OCI-LY7 (cell line): ENCODE measurements around the gene STX16. TPM values are rescaled to one million over a fixed set of nuclear protein-coding genes. Genes with fewer than 3 reads are reported as not detected.

ENCODE experiments used
- BruUV-seq: library from RNA; stranded (reverse); fragments of 400-500 nt; replicated peaks from 2 replicates; lab custom pipeline; 2021; lab: Mats Ljungman, UMichigan
- CTCF ChIA-PET: fragments of 300-600 bp; sonication (Branson Sonifier 250); formaldehyde crosslinking; loops from one replicate; lab custom pipeline; 2022; ENCODE audit warnings: antibody characterized with exemption; ENCODE audit not compliant: unreplicated experiment; lab: Charles Lee
- POLR2A ChIA-PET: fragments of 300-600 bp; sonication (Branson Sonifier 250); formaldehyde crosslinking; loops from one replicate; lab custom pipeline; 2022; ENCODE audit warnings: antibody characterized with exemption; lab: Charles Lee
- DNase-seq: peaks from one replicate; pipeline ENCODE4 v3.0.0-alpha.2; 2015; ENCODE audit warnings: low spot score
- H2AFZ ChIP-seq: fragments of 200-600 bp; sonication (generic), shearing (Covaris generic); 2 replicates; pipeline ENCODE4 v1.6.1; 2014; ENCODE audit warnings: mild to moderate bottlenecking, antibody characterized with exemption, low read length, moderate library complexity
- H3K27ac ChIP-seq: fragments of 200-600 bp; sonication (generic); 2 replicates; pipeline ENCODE4 v1.5.1; 2014; ENCODE audit warnings: mixed run types, low read depth, mild to moderate bottlenecking, moderate library complexity, low read length, inconsistent platforms; ENCODE audit not compliant: poor library complexity, severe bottlenecking
- H3K36me3 ChIP-seq: fragments of 200-600 bp; sonication (generic); 2 replicates; pipeline ENCODE4 v1.6.1; 2014; ENCODE audit warnings: mild to moderate bottlenecking, antibody characterized with exemption, low read length, moderate library complexity, mixed read lengths; ENCODE audit not compliant: insufficient read depth
- H3K4me1 ChIP-seq: fragments of 200-600 bp; sonication (generic); 2 replicates; pipeline ENCODE4 v1.5.1; 2014; ENCODE audit warnings: mild to moderate bottlenecking, low read length; ENCODE audit not compliant: insufficient read depth, poor library complexity, severe bottlenecking
- H3K4me2 ChIP-seq: fragments of 200-600 bp; sonication (generic); 2 replicates; pipeline ENCODE4 v1.6.1; 2014; ENCODE audit warnings: mild to moderate bottlenecking, low read length
- H3K4me3 ChIP-seq: fragments of 200-600 bp; sonication (generic); 2 replicates; pipeline ENCODE4 v1.5.1; 2014; ENCODE audit warnings: mild to moderate bottlenecking, low read depth, low read length; ENCODE audit not compliant: poor library complexity, severe bottlenecking
- H3K79me2 ChIP-seq: fragments of 200-600 bp; sonication (generic); 2 replicates; pipeline ENCODE4 v1.6.1; 2016; ENCODE audit warnings: low read depth, mild to moderate bottlenecking, low read length, moderate library complexity, mixed read lengths; ENCODE audit not compliant: insufficient read depth
- H3K9me2 ChIP-seq: fragments of 200-600 bp; sonication (generic); 2 replicates; pipeline ENCODE4 v1.6.1; 2016; ENCODE audit warnings: mild to moderate bottlenecking, low read length, mixed read lengths; ENCODE audit not compliant: insufficient read depth
- H3K9me3 ChIP-seq: fragments of 200-600 bp; sonication (generic); 2 replicates; pipeline ENCODE4 v1.6.1; 2014; ENCODE audit warnings: mild to moderate bottlenecking, mixed run types, low read length, mixed read lengths
- H4K20me1 ChIP-seq: fragments of 200-600 bp; sonication (generic); 2 replicates; pipeline ENCODE4 v1.6.1; 2014; ENCODE audit warnings: mild to moderate bottlenecking, antibody characterized with exemption, low read length, moderate library complexity, mixed read lengths; ENCODE audit not compliant: insufficient read depth
- EZH2phosphoT487 ChIP-seq: fragments of 200-600 bp; sonication (generic); IDR thresholded peaks from 2 replicates; pipeline ENCODE4 v1.6.1; 2018; ENCODE audit warnings: low read depth, borderline replicate concordance, mild to moderate bottlenecking, mixed run types, antibody characterized with exemption, low read length, moderate library complexity, mixed read lengths
- intact Hi-C: fragments of 100-400 bp; cut with micrococcal nuclease; formaldehyde crosslinking; loops from one replicate; pipeline ENCODE4 v1.10.0; 2022; ENCODE audit not compliant: unreplicated experiment
- total RNA-seq, 2 experiments: library from RNA; depleted of rRNA in 1 of 2; stranded (reverse); fragments of >200 nt in 1 of 2; shearing (Covaris generic) in 1 of 2; gene quantifications; 2 replicates each; pipeline ENCODE4 v1.2.3, GENCODE V29; 2014 to 2022
- TF ChIP-seq, protein P1 (sequence below): fragments of 200-600 bp; sonication (generic); conservative IDR thresholded peaks from 2 replicates; pipeline ENCODE4 v1.5.1; 2014; ENCODE audit warnings: mild to moderate bottlenecking, antibody characterized with exemption, low read length, moderate library complexity, mixed read lengths

STX16 gene
- total RNA-seq, 2 experiments from 2014 or later, result 48.2 to 89.5 TPM

DNA sequence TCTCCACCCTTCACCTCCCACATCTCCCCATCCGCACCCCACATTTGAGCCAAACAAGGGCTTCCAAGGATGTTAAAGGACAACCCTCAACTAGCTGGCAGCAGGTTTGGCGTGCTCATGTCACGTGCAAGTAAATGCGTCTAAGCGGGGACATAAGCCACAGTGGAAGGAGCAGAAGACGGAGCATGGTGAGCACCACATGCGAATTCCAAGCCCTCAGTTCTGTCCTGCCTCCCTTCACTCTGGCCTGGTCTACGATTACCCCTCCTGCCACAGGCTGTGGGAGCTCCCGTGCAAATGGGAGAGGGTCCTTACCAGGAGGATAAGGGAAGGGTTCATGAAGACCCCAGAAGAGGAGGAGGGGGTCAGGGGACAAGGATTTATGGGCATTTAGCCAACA is 44.9 kb upstream of the STX16 start:
- TF ChIP-seq, protein P1, sequence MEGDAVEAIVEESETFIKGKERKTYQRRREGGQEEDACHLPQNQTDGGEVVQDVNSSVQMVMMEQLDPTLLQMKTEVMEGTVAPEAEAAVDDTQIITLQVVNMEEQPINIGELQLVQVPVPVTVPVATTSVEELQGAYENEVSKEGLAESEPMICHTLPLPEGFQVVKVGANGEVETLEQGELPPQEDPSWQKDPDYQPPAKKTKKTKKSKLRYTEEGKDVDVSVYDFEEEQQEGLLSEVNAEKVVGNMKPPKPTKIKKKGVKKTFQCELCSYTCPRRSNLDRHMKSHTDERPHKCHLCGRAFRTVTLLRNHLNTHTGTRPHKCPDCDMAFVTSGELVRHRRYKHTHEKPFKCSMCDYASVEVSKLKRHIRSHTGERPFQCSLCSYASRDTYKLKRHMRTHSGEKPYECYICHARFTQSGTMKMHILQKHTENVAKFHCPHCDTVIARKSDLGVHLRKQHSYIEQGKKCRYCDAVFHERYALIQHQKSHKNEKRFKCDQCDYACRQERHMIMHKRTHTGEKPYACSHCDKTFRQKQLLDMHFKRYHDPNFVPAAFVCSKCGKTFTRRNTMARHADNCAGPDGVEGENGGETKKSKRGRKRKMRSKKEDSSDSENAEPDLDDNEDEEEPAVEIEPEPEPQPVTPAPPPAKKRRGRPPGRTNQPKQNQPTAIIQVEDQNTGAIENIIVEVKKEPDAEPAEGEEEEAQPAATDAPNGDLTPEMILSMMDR, result no peak
- no peak for TF ChIP-seq EZH2phosphoT487
- no TSS peak for BruUV-seq
- no peaks in the 10 kb centered on the region for H3K79me2 ChIP-seq
- ChIA-PET POLR2A (no interaction called here), CTCF (no interaction called here)
- H3K9me2 ChIP-seq, result no peaks in the 10 kb centered on the region
- no peak for DNase-seq
- H3K36me3 ChIP-seq, result no peaks in the 10 kb centered on the region
- H3K4me3 ChIP-seq, result no peak overlapping the region
- H3K27ac ChIP-seq, result no peak overlapping the region
- H2AFZ ChIP-seq, result no peak overlapping the region
- no peaks in the 10 kb centered on the region for H4K20me1 ChIP-seq
- H3K4me1 ChIP-seq, result no peaks in the 10 kb centered on the region
- no peaks in the 10 kb centered on the region for H3K9me3 ChIP-seq
- H3K4me2 ChIP-seq, result no peak overlapping the region
- intact Hi-C loops, result no loop called here

DNA sequence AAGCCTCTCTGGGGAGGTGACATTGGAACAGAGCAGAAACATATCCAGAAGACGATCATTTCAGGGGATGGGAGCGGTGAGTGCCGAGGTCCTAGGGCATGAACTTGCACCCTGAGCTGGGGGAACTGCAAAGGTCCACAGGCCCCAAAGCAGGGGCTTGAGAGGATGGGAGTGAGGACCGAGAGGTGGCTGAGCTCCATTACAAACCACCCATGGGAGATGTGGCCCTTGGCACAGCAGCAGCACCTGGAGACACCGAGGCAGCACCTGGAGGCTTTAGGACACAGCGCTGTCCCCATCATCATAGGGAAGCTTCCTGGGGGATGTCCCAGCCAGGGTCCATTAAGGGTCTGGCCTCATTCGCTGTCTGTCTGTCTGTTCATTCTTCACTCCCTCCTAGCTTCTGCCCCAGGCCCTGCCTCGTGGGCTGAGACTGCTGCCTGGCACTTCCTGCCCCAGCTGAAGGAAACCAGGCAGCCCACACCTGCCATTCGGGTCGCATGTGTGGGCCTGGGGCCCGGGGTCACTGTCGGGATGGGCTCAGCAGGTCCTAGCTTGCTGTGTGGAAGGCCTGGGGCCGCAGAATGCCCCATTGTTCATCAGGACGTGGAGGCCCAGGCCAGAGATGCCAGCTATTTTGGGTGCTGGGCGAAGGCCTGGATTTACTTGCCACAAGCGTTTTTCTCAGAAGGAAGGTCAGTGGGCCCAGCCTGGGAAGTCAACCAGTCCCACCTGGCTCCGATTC is 42.8 kb upstream of the STX16 start:
- BruUV-seq, result no TSS peak
- H3K9me2 ChIP-seq, result no peaks in the 10 kb centered on the region
- H3K9me3 ChIP-seq, result no peaks in the 10 kb centered on the region
- no peak overlapping the region for H3K27ac ChIP-seq
- DNase-seq, result no peak
- POLR2A ChIA-PET, result no interaction called here
- H3K4me3 ChIP-seq, result no peak overlapping the region
- H2AFZ ChIP-seq, result no peak overlapping the region
- H4K20me1 ChIP-seq, result no peaks in the 10 kb centered on the region
- no peak for TF ChIP-seq EZH2phosphoT487
- TF ChIP-seq, protein P1, result no peak
- H3K4me1 ChIP-seq, result no peaks in the 10 kb centered on the region
- no peak overlapping the region for H3K4me2 ChIP-seq
- no peaks in the 10 kb centered on the region for H3K79me2 ChIP-seq
- intact Hi-C loops, result no loop called here
- no peaks in the 10 kb centered on the region for H3K36me3 ChIP-seq
- CTCF ChIA-PET, result no interaction called here

- no peaks in the 10 kb centered on the region for H3K36me3 ChIP-seq
- H4K20me1 ChIP-seq, result no peaks in the 10 kb centered on the region
- H3K79me2 ChIP-seq, result no peaks in the 10 kb centered on the region
- POLR2A ChIA-PET, result no interaction called here
- CTCF ChIA-PET, result no interaction called here
- TF ChIP-seq EZH2phosphoT487, result no peak
- TF ChIP-seq, protein P1, result no peak
- H3K9me3 ChIP-seq, result no peaks in the 10 kb centered on the region
- no peak overlapping the region for H3K27ac ChIP-seq
- intact Hi-C loops, result no loop called here
- no peak overlapping the region for H3K4me2 ChIP-seq
- no peak for DNase-seq
- no peaks in the 10 kb centered on the region for H3K9me2 ChIP-seq
- H3K4me3 ChIP-seq, result no peak overlapping the region
- no peak overlapping the region for H2AFZ ChIP-seq
- BruUV-seq, result no TSS peak
- H3K4me1 ChIP-seq, result no peaks in the 10 kb centered on the region
These were observed 42.1 kb upstream of the STX16 start for GRCh38 chr20:58609026-58609425.
